GM23338 (cell line): ENCODE measurements around the gene LMBR1L. TPM values are rescaled to one million over a fixed set of nuclear protein-coding genes. Genes with fewer than 3 reads are reported as not detected.

Experiments
- ATAC-seq: fragments of 200-7000 bp; cut with Tn5 transposase; 3 replicates; pipeline ENCODE4 v1.9.1; 2020
- DNase-seq: peaks from one replicate; pipeline ENCODE4 v3.0.0-alpha.2; 2015; ENCODE audit warnings: low spot score
- H2AFZ ChIP-seq: fragments of 200-600 bp; sonication (generic); 2 replicates; pipeline ENCODE4 v1.8.0; 2016; ENCODE audit warnings: antibody characterized with exemption, mild to moderate bottlenecking, moderate library complexity
- H3F3A ChIP-seq: fragments of 200-600 bp; sonication (generic); replicated peaks from 2 replicates; pipeline ENCODE4 v1.8.0; 2017; ENCODE audit warnings: antibody characterized with exemption, mixed run types, low read depth
- H3K27ac ChIP-seq: fragments of 200-600 bp; sonication (generic); 2 replicates; pipeline ENCODE4 v1.6.1; 2016; ENCODE audit warnings: low read depth
- H3K27me3 ChIP-seq: fragments of 200-600 bp; sonication (generic); 2 replicates; pipeline ENCODE4 v1.8.0; 2016; ENCODE audit warnings: mild to moderate bottlenecking, mixed run types, moderate library complexity; ENCODE audit not compliant: insufficient read depth
- H3K36me3 ChIP-seq: fragments of 200-600 bp; sonication (generic); 2 replicates; pipeline ENCODE4 v1.8.0; 2016; ENCODE audit warnings: mild to moderate bottlenecking; ENCODE audit not compliant: insufficient read depth
- H3K4me1 ChIP-seq: fragments of 200-600 bp; sonication (generic); 2 replicates; pipeline ENCODE4 v1.8.0; 2016; ENCODE audit warnings: mild to moderate bottlenecking, moderate library complexity; ENCODE audit not compliant: insufficient read depth
- H3K4me2 ChIP-seq: fragments of 200-600 bp; sonication (generic); 2 replicates; pipeline ENCODE4 v1.7.1; 2017; ENCODE audit warnings: mixed run types
- H3K4me3 ChIP-seq: fragments of 200-600 bp; sonication (generic); 2 replicates; pipeline ENCODE4 v1.6.1; 2016; ENCODE audit warnings: mixed run types
- H3K79me2 ChIP-seq: fragments of 200-600 bp; sonication (generic); replicated peaks from 2 replicates; pipeline ENCODE4 v1.8.0; 2017; ENCODE audit warnings: mild to moderate bottlenecking; ENCODE audit not compliant: insufficient read depth
- H3K9me2 ChIP-seq: fragments of 200-600 bp; sonication (generic); 2 replicates; pipeline ENCODE4 v1.8.0; 2017; ENCODE audit not compliant: insufficient read depth
- H4K20me1 ChIP-seq: fragments of 200-600 bp; sonication (generic); replicated peaks from 2 replicates; pipeline ENCODE4 v1.8.0; 2017; ENCODE audit warnings: mild to moderate bottlenecking; ENCODE audit not compliant: insufficient read depth
- H3K27ac Mint-ChIP-seq: 2 replicates; pipeline ENCODE4 v1.8.0; 2020; ENCODE audit warnings: inconsistent platforms, mild to moderate bottlenecking, moderate library complexity, mixed read lengths
- H3K27me3 Mint-ChIP-seq: 3 replicates; pipeline ENCODE4 v1.8.0; 2022; ENCODE audit warnings: low read depth, mild to moderate bottlenecking, moderate library complexity, mixed read lengths, inconsistent platforms; ENCODE audit not compliant: insufficient read depth, poor library complexity
- H3K36me3 Mint-ChIP-seq: 3 replicates; pipeline ENCODE4 v1.8.0; 2021; ENCODE audit warnings: low read depth, mild to moderate bottlenecking, inconsistent platforms, moderate library complexity, mixed read lengths
- H3K4me1 Mint-ChIP-seq: 3 replicates; pipeline ENCODE4 v1.8.0; 2020; ENCODE audit warnings: mild to moderate bottlenecking, inconsistent platforms, mixed read lengths
- H3K4me3 Mint-ChIP-seq: 3 replicates; pipeline ENCODE4 v1.8.0; 2021; ENCODE audit warnings: moderate library complexity, mild to moderate bottlenecking, inconsistent platforms, mixed read lengths
- H3K9me3 Mint-ChIP-seq: 3 replicates; pipeline ENCODE4 v1.8.0; 2020; ENCODE audit warnings: moderate library complexity, mild to moderate bottlenecking, inconsistent platforms, mixed read lengths
- CREB1 ChIP-seq: fragments of 250-450 bp; sonication (Bioruptor Pico); IDR thresholded peaks from 2 replicates; pipeline ENCODE4 v1.5.0; 2020; ENCODE audit warnings: low read depth, mild to moderate bottlenecking, moderate library complexity
- ETS1 ChIP-seq: IDR thresholded peaks from 2 replicates; pipeline ENCODE4 v1.6.1; 2016; ENCODE audit warnings: antibody characterized with exemption
- EZH2 ChIP-seq: fragments of 200-600 bp; sonication (generic); IDR thresholded peaks from one replicate; pipeline ENCODE4 v1.8.0; 2017; ENCODE audit warnings: antibody characterized with exemption, mild to moderate bottlenecking, low read depth; ENCODE audit not compliant: unreplicated experiment
- EZH2phosphoT487 ChIP-seq: fragments of 200-600 bp; sonication (generic); IDR thresholded peaks from one replicate; pipeline ENCODE4 v1.8.1; 2018; ENCODE audit warnings: antibody characterized with exemption; ENCODE audit not compliant: unreplicated experiment
- JUNB ChIP-seq: IDR thresholded peaks from one replicate; pipeline ENCODE4 v1.6.1; 2016; ENCODE audit warnings: antibody characterized with exemption; ENCODE audit not compliant: unreplicated experiment
- NANOG ChIP-seq: IDR thresholded peaks from 2 replicates; pipeline ENCODE4 v1.6.1; 2016; ENCODE audit warnings: antibody characterized with exemption, borderline replicate concordance
- POLR2AphosphoS5 ChIP-seq: IDR thresholded peaks from 2 replicates; pipeline ENCODE4 v1.6.1; 2016; ENCODE audit warnings: antibody characterized with exemption, low read depth
- STAT1 ChIP-seq: IDR thresholded peaks from one replicate; pipeline ENCODE4 v1.6.1; 2016; ENCODE audit warnings: antibody characterized with exemption; ENCODE audit not compliant: unreplicated experiment
- ZNF114 ChIP-seq: fragments of 250-450 bp; sonication (Bioruptor Pico); IDR thresholded peaks from 2 replicates; pipeline ENCODE4 v1.5.0; 2020; ENCODE audit warnings: mild to moderate bottlenecking, moderate library complexity
- ZNF331 ChIP-seq: fragments of 250-450 bp; sonication (Bioruptor Pico); IDR thresholded peaks from 2 replicates; pipeline ENCODE4 v1.5.0; 2020; ENCODE audit warnings: low read depth, mild to moderate bottlenecking, moderate library complexity
- ZNF462 ChIP-seq: fragments of 250-450 bp; sonication (Bioruptor Pico); IDR thresholded peaks from 2 replicates; pipeline ENCODE4 v1.5.0; 2020; ENCODE audit warnings: mild to moderate bottlenecking, moderate library complexity
- polyA plus RNA-seq: library from polyadenylated mRNA; unstranded; fragments of >200 nt; fragmentation: Nextera tagmentation; extraction: Ambion mirVana; gene quantifications from 2 replicates; pipeline ENCODE4 v1.2.1, GENCODE V29; 2016
- total RNA-seq: library from RNA; depleted of rRNA; stranded (reverse); fragments of >200 nt; shearing (Covaris generic); gene quantifications from 2 replicates; pipeline ENCODE4 v1.2.3, GENCODE V29; 2014
- TF ChIP-seq, protein P1 (sequence below), 2 experiments: fragments of 200-600 bp in 1 of 2; sonication (generic) in 1 of 2; conservative IDR thresholded peaks; 2 replicates each; pipeline versions ENCODE4 v1.5.1 to v1.6.1; 2016 to 2017; ENCODE audit warnings: antibody characterized with exemption in 2 of 2, low read depth in 2 of 2, mild to moderate bottlenecking in 2 of 2, moderate library complexity in 1 of 2

The LMBR1L gene
- total and polyA plus RNA-seq, 2 experiments from 2014 or later = 19.8 to 57.0 TPM

DNA sequence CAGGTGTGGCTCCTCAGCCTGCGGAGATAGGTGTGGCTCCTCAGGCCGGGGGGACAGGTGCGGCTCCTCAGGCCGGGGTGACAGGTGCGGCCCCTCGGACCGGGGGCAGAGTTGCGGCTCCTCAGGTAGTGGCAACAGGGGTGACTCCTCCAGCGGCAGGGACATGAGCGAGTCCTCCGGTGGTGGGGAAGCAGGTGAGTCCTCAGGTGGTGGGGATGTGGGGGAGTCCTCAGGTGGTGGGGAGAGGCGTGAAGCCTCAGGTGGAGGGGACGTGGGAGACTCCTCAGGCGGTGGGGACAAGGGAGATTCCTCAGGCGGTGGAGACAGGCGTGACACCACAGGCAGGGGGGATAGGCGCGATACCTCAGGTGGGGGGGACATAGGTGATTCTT, 59.3 kb downstream of the LMBR1L start (continued):
- no peak for TF ChIP-seq ZNF462 (CRISPR knock-in tag)
- no peak for TF ChIP-seq NANOG
- TF ChIP-seq, protein P1, sequence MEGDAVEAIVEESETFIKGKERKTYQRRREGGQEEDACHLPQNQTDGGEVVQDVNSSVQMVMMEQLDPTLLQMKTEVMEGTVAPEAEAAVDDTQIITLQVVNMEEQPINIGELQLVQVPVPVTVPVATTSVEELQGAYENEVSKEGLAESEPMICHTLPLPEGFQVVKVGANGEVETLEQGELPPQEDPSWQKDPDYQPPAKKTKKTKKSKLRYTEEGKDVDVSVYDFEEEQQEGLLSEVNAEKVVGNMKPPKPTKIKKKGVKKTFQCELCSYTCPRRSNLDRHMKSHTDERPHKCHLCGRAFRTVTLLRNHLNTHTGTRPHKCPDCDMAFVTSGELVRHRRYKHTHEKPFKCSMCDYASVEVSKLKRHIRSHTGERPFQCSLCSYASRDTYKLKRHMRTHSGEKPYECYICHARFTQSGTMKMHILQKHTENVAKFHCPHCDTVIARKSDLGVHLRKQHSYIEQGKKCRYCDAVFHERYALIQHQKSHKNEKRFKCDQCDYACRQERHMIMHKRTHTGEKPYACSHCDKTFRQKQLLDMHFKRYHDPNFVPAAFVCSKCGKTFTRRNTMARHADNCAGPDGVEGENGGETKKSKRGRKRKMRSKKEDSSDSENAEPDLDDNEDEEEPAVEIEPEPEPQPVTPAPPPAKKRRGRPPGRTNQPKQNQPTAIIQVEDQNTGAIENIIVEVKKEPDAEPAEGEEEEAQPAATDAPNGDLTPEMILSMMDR (conservative IDR thresholded peaks at IDR 0.05; ENCODE audit: low read depth in 2 of 2) = no peak
- TF ChIP-seq STAT1 = no peak
- no peak for TF ChIP-seq ZNF114 (CRISPR knock-in tag)
- TF ChIP-seq ZNF331 (CRISPR knock-in tag) = no peak

DNA sequence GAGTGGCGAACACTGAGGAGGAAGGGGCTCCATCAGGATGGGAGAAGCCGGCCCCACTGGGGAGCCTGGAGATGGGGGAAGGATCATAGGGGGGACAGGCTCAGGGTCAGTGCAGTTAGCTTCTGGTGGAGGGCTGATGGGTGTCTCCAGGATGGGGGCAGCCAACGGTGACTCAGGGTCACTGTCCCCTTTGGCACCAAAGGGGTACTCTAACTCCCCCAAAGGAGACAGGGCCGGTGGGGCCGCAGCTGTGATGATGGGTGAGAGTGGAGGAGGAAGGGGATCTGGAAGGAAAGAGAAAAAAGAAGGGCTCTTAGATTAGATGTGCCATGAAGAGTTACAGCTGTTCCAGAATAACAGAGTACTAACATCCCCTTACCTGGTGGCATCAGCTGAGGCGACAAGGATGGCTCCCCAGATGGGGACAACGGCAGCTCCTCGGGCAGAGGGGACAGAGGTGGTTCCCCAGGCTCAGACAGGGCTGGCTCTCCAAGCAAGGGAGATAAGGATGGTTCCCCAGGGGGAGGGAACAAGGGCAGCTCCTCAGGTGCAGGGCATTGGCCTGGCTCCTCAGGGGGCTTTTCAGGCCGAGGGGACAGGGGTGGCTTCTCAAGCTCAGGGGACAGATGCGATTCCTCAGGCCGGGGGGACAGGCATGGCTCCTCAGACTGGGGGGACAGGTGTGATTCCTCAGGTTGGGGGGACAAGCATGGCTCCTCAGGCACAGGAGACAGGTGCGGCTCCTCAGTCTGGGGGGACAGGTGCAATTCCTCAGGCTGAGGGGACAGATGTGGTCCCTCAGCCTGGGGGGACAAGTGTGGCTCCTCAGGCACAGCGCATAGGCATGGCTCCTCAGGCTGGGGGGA, 59.9 kb downstream of the LMBR1L start:
- Mint-ChIP-seq H3K36me3 (peaks cover 98% of the 10 kb centered on the region), H3K27me3 (peaks cover 12% of the 10 kb centered on the region), H3K27ac (no peak overlapping the region), H3K4me3 (no peak overlapping the region), H3K9me3 (no peaks in the 10 kb centered on the region; the same call in 2 of the 3 replicates), H3K4me1 (peaks cover 8% of the 10 kb centered on the region)
- Histone ChIP-seq H3K4me3 (no peak overlapping the region), H3K27me3 (no peaks in the 10 kb centered on the region), H3K9me2 (no peaks in the 10 kb centered on the region), H2AFZ (no peak overlapping the region), H3F3A (no peaks in the 10 kb centered on the region), H4K20me1 (peaks cover 48% of the 10 kb centered on the region), H3K4me2 (no peak overlapping the region), H3K79me2 (peaks cover 23% of the 10 kb centered on the region), H3K27ac (no peak overlapping the region), H3K36me3 (peaks cover 44% of the 10 kb centered on the region), H3K4me1 (no peaks in the 10 kb centered on the region; the same call in 1 of the 2 replicates)
- ATAC-seq (no peak), DNase-seq (no peak)
- TF ChIP-seq EZH2phosphoT487 (no peak), ZNF114 (CRISPR knock-in tag) (no peak), POLR2AphosphoS5 (no peak), CREB1 (CRISPR knock-in tag) (no peak), ZNF331 (CRISPR knock-in tag) (no peak), JUNB (no peak), ETS1 (no peak), EZH2 (no peak), NANOG (no peak)
- TF ChIP-seq, protein P1 (conservative IDR thresholded peaks at IDR 0.05; ENCODE audit: low read depth in 2 of 2) = no peak
